Naive thymus-derived CD8-positive, alpha-beta T cell (primary cell): Measurements from ENCODE around the gene MYO1C. TPM values are rescaled to one million over a fixed set of nuclear protein-coding genes. Genes with fewer than 3 reads are reported as not detected.

Experiments used
- ATAC-seq, 2 donors: fragments of 150-1000 bp; cut with Tn5 transposase in 1 of 2; sonication (Bioruptor Pico), chemical (Tn5 transposase) in 1 of 2; 1 replicate in 1 of 2; 2 replicates in 1 of 2; pipeline ENCODE4 v1.10.0; 2021; ENCODE audit warnings: mild to moderate bottlenecking in 2 of 2, moderate library complexity in 2 of 2
- POLR2A ChIA-PET: fragments of 350-600 bp; sonication (Branson Sonifier 250); formaldehyde crosslinking; loops from one replicate; lab custom pipeline; 2021; ENCODE audit warnings: antibody characterized with exemption; lab: Charles Lee
- DNase-seq, 10 donors: peaks; one replicate each; pipeline versions ENCODE4 v3.0.0 to v3.0.0-alpha.2; 2020 to 2022
- H3K27ac Mint-ChIP-seq, 10 donors: one replicate each; pipeline ENCODE4 v1.8.0; 2020 to 2022; ENCODE audit warnings: mild to moderate bottlenecking in 10 of 10, mixed read lengths in 10 of 10, moderate library complexity in 4 of 10, inconsistent platforms in 1 of 10
- H3K27me3 Mint-ChIP-seq, 5 donors: one replicate each; pipeline ENCODE4 v1.8.0; 2021 to 2022; ENCODE audit warnings: mixed read lengths in 5 of 5
- H3K36me3 Mint-ChIP-seq, 3 donors: one replicate each; pipeline ENCODE4 v1.8.0; 2020 to 2022; ENCODE audit warnings: mixed read lengths in 3 of 3, mild to moderate bottlenecking in 2 of 3, inconsistent platforms in 1 of 3
- H3K4me1 Mint-ChIP-seq, 4 donors: one replicate each; pipeline ENCODE4 v1.8.0; 2021 to 2022; ENCODE audit warnings: mixed read lengths in 4 of 4
- H3K4me3 Mint-ChIP-seq, 10 donors: one replicate each; pipeline ENCODE4 v1.8.0; 2020 to 2022; ENCODE audit warnings: mild to moderate bottlenecking in 10 of 10, mixed read lengths in 10 of 10, moderate library complexity in 6 of 10, inconsistent platforms in 1 of 10
- H3K9me3 Mint-ChIP-seq, 9 donors: one replicate each; pipeline ENCODE4 v1.8.0; 2020 to 2022; ENCODE audit warnings: mixed read lengths in 9 of 9, mild to moderate bottlenecking in 3 of 9, inconsistent platforms in 1 of 9, moderate library complexity in 1 of 9
- polyA plus RNA-seq, 3 donors: library from polyadenylated mRNA; unstranded; fragments of 300-500 nt; fragmentation: Illumina TruSeq; gene quantifications; one replicate each; pipeline ENCODE4 v1.2.3, GENCODE V29; 2021
- total RNA-seq, 8 experiments: library from RNA in 2 of 8; stranded (reverse) in 2 of 8; gene quantifications; one replicate each; pipeline ENCODE4 v1.2.3 and lab custom pipeline; 2021 to 2026

MYO1C gene
- total and polyA plus RNA-seq, 5 experiments from 2014 or later, result 1.3 to 18.0 (median 1.5) TPM

DNA sequence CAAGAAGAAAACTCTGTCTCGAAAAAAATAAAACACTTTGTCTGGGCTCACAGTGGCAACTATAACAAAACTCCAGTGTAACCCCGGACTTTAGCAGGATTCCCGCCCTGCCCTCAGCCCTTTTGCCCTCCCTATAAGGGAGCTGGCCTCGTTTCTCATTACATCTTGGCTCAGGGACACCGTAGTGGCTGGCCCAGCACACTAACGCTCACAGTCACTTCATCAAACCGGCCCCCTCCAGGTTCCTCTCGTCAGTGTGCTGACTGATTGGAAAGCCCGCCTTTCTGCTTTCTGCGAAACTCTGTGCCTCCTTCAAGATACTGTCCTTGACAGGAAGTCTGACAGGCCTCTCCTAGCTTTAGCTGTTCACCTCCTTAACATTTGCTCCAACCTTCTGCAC, 11.2 kb upstream of the MYO1C start:
- no peak for DNase-seq
- H3K36me3 Mint-ChIP-seq, result peaks cover 0 to 57% (median 6%) of the 10 kb centered on the region in 3 donors
- H3K9me3 Mint-ChIP-seq, result no peaks in the 10 kb centered on the region
- no peak overlapping the region for H3K4me3 Mint-ChIP-seq
- ATAC-seq, result no peak
- peak overlapping the region in 2 of 10 donors; percentile 62 to 82 for H3K27ac Mint-ChIP-seq
- no peaks in the 10 kb centered on the region for H3K27me3 Mint-ChIP-seq
- H3K4me1 Mint-ChIP-seq, result peaks cover 0 to 5% (median 2%) of the 10 kb centered on the region in 4 donors
- POLR2A ChIA-PET, result interaction anchor here (0.6 kb wide), 1 partner anchor 128 kb away, joined by 3 read pairs; no protein-coding TSS in a partner anchor

DNA sequence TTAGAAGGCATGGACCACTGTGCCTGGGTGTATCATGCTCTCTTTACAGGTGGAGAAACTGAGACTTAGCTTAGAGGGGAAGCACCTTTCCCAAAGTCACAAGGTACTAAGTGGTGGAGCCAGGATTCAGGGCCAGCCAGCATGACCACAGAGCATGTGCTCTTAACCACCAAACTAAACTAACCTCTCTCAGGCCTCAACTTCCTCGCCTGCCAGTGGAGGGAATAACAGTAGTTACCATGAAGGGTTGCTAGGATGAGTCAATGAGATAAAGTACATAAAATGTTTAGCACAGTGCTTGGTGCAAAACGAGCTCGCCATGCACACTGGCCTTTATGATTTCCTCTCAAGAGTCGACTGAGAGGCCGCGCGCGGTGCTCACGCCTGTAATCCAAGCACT, 6.4 kb upstream of the MYO1C start:
- Mint-ChIP-seq H3K4me3 (no peak overlapping the region), H3K36me3 (peaks cover 0 to 43% (median 0%) of the 10 kb centered on the region in 3 donors), H3K27me3 (no peaks in the 10 kb centered on the region), H3K9me3 (no peaks in the 10 kb centered on the region), H3K4me1 (peaks cover 0 to 2% (median 0%) of the 10 kb centered on the region in 4 donors), H3K27ac (peak overlapping the region in 2 of 10 donors; percentile 9 to 67)
- POLR2A ChIA-PET, result interaction anchor here (0.8 to 1.3 kb wide), 3 partner anchors 9 to 18 kb away, joined by 3 read pairs; partner anchors contain the start of gene INPP5K
- no peak for ATAC-seq
- no peak for DNase-seq

GRCh38 chr17:1498233-1498632, 5.7 kb upstream of the MYO1C start:
- POLR2A ChIA-PET, result interaction anchor here (0.5 to 1.3 kb wide), 3 partner anchors 8 to 198 kb away, joined by 3 read pairs; no protein-coding TSS in a partner anchor
- Mint-ChIP-seq H3K4me1 (peaks cover 2 to 5% (median 3%) of the 10 kb centered on the region in 4 donors), H3K4me3 (no peak overlapping the region), H3K27me3 (no peaks in the 10 kb centered on the region), H3K36me3 (peaks cover 0 to 40% (median 0%) of the 10 kb centered on the region in 3 donors), H3K9me3 (no peaks in the 10 kb centered on the region), H3K27ac (peak overlapping the region in 1 of 10 donors; percentile 35)
- DNase-seq, result no peak
- ATAC-seq, result no peak

- POLR2A ChIA-PET, result interaction anchor here (0.5 to 1.3 kb wide), 3 partner anchors 8 to 197 kb away, joined by 3 read pairs; no protein-coding TSS in a partner anchor
- ATAC-seq (no peak), DNase-seq (no peak)
- Mint-ChIP-seq H3K4me3 (no peak overlapping the region), H3K4me1 (peaks cover 3 to 9% (median 5%) of the 10 kb centered on the region in 4 donors), H3K27me3 (no peaks in the 10 kb centered on the region), H3K9me3 (no peaks in the 10 kb centered on the region), H3K36me3 (peaks cover 0 to 40% (median 0%) of the 10 kb centered on the region in 3 donors), H3K27ac (peak overlapping the region in 4 of 10 donors; percentile 31 to 61 (median 34))
These were observed 5.3 kb upstream of the MYO1C start for GRCh38 chr17:1497831-1498230.

DNA sequence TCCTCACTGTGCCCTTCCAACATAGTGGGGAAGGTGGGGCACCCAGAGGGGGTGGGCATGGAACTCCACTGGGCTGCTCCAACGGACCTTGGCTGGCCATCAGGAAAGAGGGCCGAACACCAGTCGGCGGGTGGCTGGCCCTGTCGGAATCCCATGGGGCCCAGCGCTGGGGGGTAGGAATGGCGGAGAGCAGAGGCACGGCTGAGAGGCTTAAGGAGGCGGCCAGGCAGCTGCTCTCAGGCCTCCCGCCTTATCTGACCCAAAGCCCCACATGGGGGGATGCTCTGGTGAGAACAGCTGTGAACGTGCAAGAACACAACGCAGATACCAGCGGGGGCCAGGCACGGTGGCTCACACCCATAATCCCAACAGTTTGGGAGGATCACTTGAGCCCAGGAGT, 4.4 kb upstream of the MYO1C start:
- H3K4me1 Mint-ChIP-seq, result peaks cover 6 to 14% (median 11%) of the 10 kb centered on the region in 4 donors
- ATAC-seq, result no peak
- H3K36me3 Mint-ChIP-seq, result peaks cover 0 to 37% (median 0%) of the 10 kb centered on the region in 3 donors
- no peak for DNase-seq
- no peak overlapping the region for H3K27ac Mint-ChIP-seq
- H3K9me3 Mint-ChIP-seq, result no peaks in the 10 kb centered on the region
- no peaks in the 10 kb centered on the region for H3K27me3 Mint-ChIP-seq
- POLR2A ChIA-PET, result interaction anchor here (0.7 kb wide), 1 partner anchor 9 kb away, joined by 3 read pairs; no protein-coding TSS in a partner anchor
- no peak overlapping the region for H3K4me3 Mint-ChIP-seq

DNA sequence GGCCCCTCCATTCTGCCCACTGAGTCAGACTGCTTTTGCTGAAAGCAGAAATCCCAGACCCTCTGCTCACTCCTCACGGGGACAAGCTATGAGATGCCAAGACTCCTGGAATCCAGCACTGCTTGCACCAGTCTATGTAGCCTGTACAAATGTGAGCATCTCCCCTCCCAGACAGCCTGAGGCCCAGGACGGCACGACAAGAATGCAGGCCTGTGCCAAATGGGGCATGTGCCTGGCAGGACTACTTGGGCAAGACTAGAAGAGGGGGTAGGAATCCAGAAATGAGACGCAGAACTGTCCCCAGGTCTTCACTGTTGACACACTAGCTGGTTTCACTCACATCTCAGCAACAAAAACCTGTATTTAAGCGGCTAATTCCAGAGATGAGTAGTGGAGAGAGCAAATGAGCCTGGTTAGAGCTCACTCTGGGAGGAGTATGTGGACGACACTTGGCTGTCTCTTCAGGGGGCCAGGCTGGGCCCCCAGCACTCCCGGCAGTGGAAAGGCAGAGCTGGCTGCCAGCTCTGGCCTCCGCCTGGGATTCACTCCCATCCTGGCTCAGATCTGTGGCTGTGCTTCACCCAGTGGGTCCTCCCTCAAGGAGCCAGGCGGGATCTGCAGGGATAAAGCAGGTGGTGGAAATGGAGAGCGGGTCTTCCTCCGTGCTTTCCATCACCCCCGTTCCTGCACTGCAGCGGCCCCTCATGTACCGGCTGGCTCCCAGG, 2.9 kb upstream of the MYO1C start:
- no peak for ATAC-seq
- no peak for DNase-seq
- Mint-ChIP-seq H3K4me3 (no peak overlapping the region), H3K4me1 (peaks cover 11 to 24% (median 18%) of the 10 kb centered on the region in 4 donors), H3K27me3 (no peaks in the 10 kb centered on the region), H3K36me3 (peaks cover 0 to 32% (median 0%) of the 10 kb centered on the region in 3 donors), H3K9me3 (no peaks in the 10 kb centered on the region), H3K27ac (peak overlapping the region in 1 of 10 donors; percentile 60)
- POLR2A ChIA-PET, result interaction anchor here (0.5 kb wide), 1 partner anchor 713 kb away, joined by 3 read pairs; no protein-coding TSS in a partner anchor

- ATAC-seq (no peak), DNase-seq (no peak)
- peaks cover 0 to 31% (median 0%) of the 10 kb centered on the region in 3 donors for H3K36me3 Mint-ChIP-seq
- no peaks in the 10 kb centered on the region for H3K9me3 Mint-ChIP-seq
- no peak overlapping the region for H3K4me3 Mint-ChIP-seq
- POLR2A ChIA-PET, result no interaction called here
- H3K27ac Mint-ChIP-seq, result peak overlapping the region in 1 of 10 donors; percentile 6
- no peaks in the 10 kb centered on the region for H3K27me3 Mint-ChIP-seq
- H3K4me1 Mint-ChIP-seq, result peaks cover 12 to 27% (median 23%) of the 10 kb centered on the region in 4 donors
These were observed 2.3 kb upstream of the MYO1C start for GRCh38 chr17:1494736-1495253.

DNA sequence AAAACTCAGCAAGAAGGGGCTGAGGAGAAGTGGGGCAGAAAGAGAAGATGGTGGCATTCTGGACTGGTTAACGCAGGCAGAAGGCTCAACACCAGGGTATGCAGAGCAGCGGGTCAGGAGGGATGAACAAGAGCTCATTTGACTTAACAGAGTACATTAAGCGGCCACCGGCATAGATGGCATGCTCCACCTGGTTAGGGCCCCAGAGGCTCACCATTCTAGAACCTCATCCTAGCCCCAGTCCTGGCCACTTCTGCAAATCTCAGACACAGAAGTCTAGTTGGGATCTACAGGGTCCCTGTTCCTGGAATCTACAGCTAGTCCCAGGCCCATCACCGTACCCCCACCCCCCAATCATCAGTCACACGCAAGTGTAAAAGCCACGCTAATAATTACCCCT, 1.7 kb upstream of the MYO1C start:
- Mint-ChIP-seq H3K36me3 (peaks cover 0 to 26% (median 0%) of the 10 kb centered on the region in 3 donors), H3K9me3 (no peaks in the 10 kb centered on the region), H3K27ac (peak overlapping the region in 7 of 10 donors; percentile 13 to 86 (median 58)), H3K4me3 (peak overlapping the region in 2 of 10 donors; percentile 50 to 69), H3K27me3 (no peaks in the 10 kb centered on the region), H3K4me1 (peaks cover 12 to 27% (median 27%) of the 10 kb centered on the region in 4 donors)
- POLR2A ChIA-PET, result no interaction called here
- no peak for ATAC-seq
- no peak for DNase-seq

- POLR2A ChIA-PET, result interaction anchor here (1.0 to 1.1 kb wide), 2 partner anchors 23 to 122 kb away, joined by 3 to 7 read pairs; partner anchors contain the start of gene INPP5K
These were observed 950 bp upstream of the MYO1C start for GRCh38 chr17:1493291-1493980.

GRCh38 chr17:1491443-1492248, 840 bp downstream of the MYO1C start:
- DNase-seq (peak in 3 of 10 donors; percentile 18 to 36 (median 35)), ATAC-seq (peak; percentile 24 to 35)
- H3K4me1 Mint-ChIP-seq, result peaks cover 19 to 42% (median 40%) of the 10 kb centered on the region in 4 donors
- peak overlapping the region; percentile 78 to 91 (median 86) for H3K4me3 Mint-ChIP-seq
- no peaks in the 10 kb centered on the region for H3K9me3 Mint-ChIP-seq
- POLR2A ChIA-PET, result interaction anchor here (0.8 to 0.9 kb wide), 2 partner anchors 14 to 25 kb away, joined by 3 read pairs; partner anchors contain the start of gene INPP5K
- no peaks in the 10 kb centered on the region for H3K27me3 Mint-ChIP-seq
- peak overlapping the region in 8 of 10 donors; percentile 38 to 90 (median 73) for H3K27ac Mint-ChIP-seq
- peaks cover 0 to 8% (median 0%) of the 10 kb centered on the region in 3 donors for H3K36me3 Mint-ChIP-seq

More at GRCh38 chr17:1493291-1493980, 950 bp upstream of the MYO1C start:
- H3K27ac Mint-ChIP-seq, result peak overlapping the region in 6 of 10 donors; percentile 13 to 76 (median 51)
- ATAC-seq (no peak), DNase-seq (no peak)
- peaks cover 0 to 19% (median 0%) of the 10 kb centered on the region in 3 donors for H3K36me3 Mint-ChIP-seq
- no peaks in the 10 kb centered on the region for H3K9me3 Mint-ChIP-seq
- no peaks in the 10 kb centered on the region for H3K27me3 Mint-ChIP-seq
- peaks cover 12 to 34% (median 30%) of the 10 kb centered on the region in 4 donors for H3K4me1 Mint-ChIP-seq
- peak overlapping the region in 8 of 10 donors; percentile 3 to 89 (median 71) for H3K4me3 Mint-ChIP-seq
